DND-41 (cell line): ENCODE data around the gene ARHGAP26.

Experiments used
- ATAC-seq: fragments of 200-7000 bp; cut with Tn5 transposase; 3 replicates; pipeline ENCODE4 v1.9.1; 2021; ENCODE audit warnings: low read depth; ENCODE audit not compliant: insufficient read depth
- DNase-seq: peaks from one replicate; pipeline ENCODE4 v3.0.0-alpha.2; 2020
- H2AFZ ChIP-seq: 2 replicates; pipeline ENCODE4 v1.6.0; 2012; ENCODE audit warnings: low read depth, low read length
- H3K27ac ChIP-seq: 2 replicates; pipeline ENCODE4 v1.5.1; 2012; ENCODE audit warnings: low read length, inconsistent platforms
- H3K27me3 ChIP-seq: fragments of 200-600 bp; sonication (generic); 2 replicates; pipeline ENCODE4 v1.6.0; 2012; ENCODE audit warnings: low read length, mild to moderate bottlenecking, inconsistent platforms; ENCODE audit not compliant: insufficient read depth, poor library complexity
- H3K36me3 ChIP-seq: 2 replicates; pipeline ENCODE4 v1.5.1; 2012; ENCODE audit warnings: low read length, inconsistent platforms; ENCODE audit not compliant: insufficient read depth
- H3K4me1 ChIP-seq: 2 replicates; pipeline ENCODE4 v1.5.1; 2012; ENCODE audit warnings: mild to moderate bottlenecking, low read length; ENCODE audit not compliant: insufficient read depth
- H3K4me2 ChIP-seq: 2 replicates; pipeline ENCODE4 v1.6.0; 2012; ENCODE audit warnings: mild to moderate bottlenecking, moderate library complexity, low read length, inconsistent platforms; ENCODE audit not compliant: insufficient read depth
- H3K4me3 ChIP-seq, 2 experiments: fragments of 200-600 bp in 1 of 2; shearing (Covaris generic) in 1 of 2; 2 replicates each; pipeline ENCODE4 v1.5.1; 2012 to 2016; ENCODE audit warnings: inconsistent platforms in 2 of 2, low read length in 2 of 2, mild to moderate bottlenecking in 2 of 2, low read depth in 1 of 2, moderate library complexity in 1 of 2
- H3K79me2 ChIP-seq: 2 replicates; pipeline ENCODE4 v1.6.0; 2012; ENCODE audit warnings: low read length, inconsistent platforms; ENCODE audit not compliant: insufficient read depth
- H3K9ac ChIP-seq: 2 replicates; pipeline ENCODE4 v1.6.0; 2012; ENCODE audit warnings: low read depth, mild to moderate bottlenecking, inconsistent platforms, low read length, moderate library complexity
- H3K9me3 ChIP-seq: 2 replicates; pipeline ENCODE4 v1.5.1; 2012; ENCODE audit warnings: low read length, moderate library complexity, mild to moderate bottlenecking, inconsistent platforms; ENCODE audit not compliant: insufficient read depth, severe bottlenecking
- H4K20me1 ChIP-seq: 2 replicates; pipeline ENCODE4 v1.6.0; 2012; ENCODE audit warnings: low read length; ENCODE audit not compliant: insufficient read depth
- CTCF ChIP-seq: IDR thresholded peaks from 2 replicates; pipeline ENCODE4 v1.5.1; 2012; ENCODE audit warnings: borderline replicate concordance, low read length, moderate library complexity, mild to moderate bottlenecking; ENCODE audit not compliant: poor library complexity, severe bottlenecking; ENCODE audit errors: extremely low read depth
- EZH2 ChIP-seq: IDR thresholded peaks from 3 replicates; pipeline ENCODE4 v1.6.1; 2012; ENCODE audit warnings: borderline replicate concordance, low read depth, mild to moderate bottlenecking, moderate library complexity, low read length, inconsistent platforms; ENCODE audit not compliant: severe bottlenecking

Gene ARHGAP26

GRCh38 chr5:143224672-143225071, 454.5 kb downstream of the ARHGAP26 start:
- no peak overlapping the region for H3K4me3 ChIP-seq
- no peaks in the 10 kb centered on the region for H3K79me2 ChIP-seq
- H3K9ac ChIP-seq: no peak overlapping the region
- H3K4me2 ChIP-seq: no peak overlapping the region
- H4K20me1 ChIP-seq: no peaks in the 10 kb centered on the region
- DNase-seq (no peak), ATAC-seq (no peak)
- no peaks in the 10 kb centered on the region for H3K9me3 ChIP-seq
- H3K4me1 ChIP-seq: peaks cover 57% of the 10 kb centered on the region
- H3K36me3 ChIP-seq: no peaks in the 10 kb centered on the region
- H3K27me3 ChIP-seq: no peaks in the 10 kb centered on the region
- TF ChIP-seq EZH2: no peak
- no peak for TF ChIP-seq CTCF
- H2AFZ ChIP-seq: no peak overlapping the region
- no peak overlapping the region for H3K27ac ChIP-seq

- Histone ChIP-seq H3K4me1 (peaks cover 65% of the 10 kb centered on the region), H3K9me3 (no peaks in the 10 kb centered on the region), H3K4me2 (no peak overlapping the region), H3K4me3 (no peak overlapping the region), H3K27me3 (no peaks in the 10 kb centered on the region), H3K36me3 (no peaks in the 10 kb centered on the region), H4K20me1 (no peaks in the 10 kb centered on the region), H3K27ac (no peak overlapping the region), H2AFZ (no peak overlapping the region), H3K79me2 (no peaks in the 10 kb centered on the region), H3K9ac (no peak overlapping the region)
- no peak for TF ChIP-seq CTCF
- no peak for TF ChIP-seq EZH2
- ATAC-seq (no peak), DNase-seq (no peak)
Measured at GRCh38 chr5:143225511-143225910, 455.3 kb downstream of the ARHGAP26 start.

GRCh38 chr5:143226361-143226760, 456.2 kb downstream of the ARHGAP26 start:
- TF ChIP-seq CTCF: no peak
- no peak for TF ChIP-seq EZH2
- DNase-seq: no peak
- Histone ChIP-seq H3K27me3 (no peaks in the 10 kb centered on the region), H3K9me3 (no peaks in the 10 kb centered on the region), H3K4me3 (no peak overlapping the region), H3K27ac (peak overlapping the region; percentile 11; the same call in 1 of the 2 replicates), H3K4me2 (no peak overlapping the region), H3K79me2 (no peaks in the 10 kb centered on the region), H3K9ac (no peak overlapping the region), H3K4me1 (peaks cover 66% of the 10 kb centered on the region), H2AFZ (no peak overlapping the region), H3K36me3 (no peaks in the 10 kb centered on the region), H4K20me1 (no peaks in the 10 kb centered on the region)
- ATAC-seq: no peak

GRCh38 chr5:143226872-143227271, 456.7 kb downstream of the ARHGAP26 start:
- Histone ChIP-seq H3K4me1 (peaks cover 66% of the 10 kb centered on the region), H4K20me1 (no peaks in the 10 kb centered on the region), H3K36me3 (no peaks in the 10 kb centered on the region), H3K9ac (no peak overlapping the region), H3K9me3 (no peaks in the 10 kb centered on the region), H3K4me3 (no peak overlapping the region), H3K27ac (peak overlapping the region; percentile 11; the same call in 1 of the 2 replicates), H2AFZ (no peak overlapping the region), H3K27me3 (no peaks in the 10 kb centered on the region), H3K79me2 (no peaks in the 10 kb centered on the region), H3K4me2 (no peak overlapping the region)
- DNase-seq: no peak
- no peak for ATAC-seq
- TF ChIP-seq CTCF (no peak), EZH2 (no peak)
